A549 (cell line): ENCODE measurements around the gene RFX3. TPM values are rescaled to one million over a fixed set of nuclear protein-coding genes. Genes with fewer than 3 reads are reported as not detected.
"Not testable (repeated sequence)": the region's sequence is repeated elsewhere in the genome, so short reads cannot be mapped to it uniquely, and the experiment has no call there.

Source experiments
- ATAC-seq, 2 experiments: fragments of 200-7000 bp in 1 of 2; fragments of >200 bp in 1 of 2; cut with Nextera tagmentation in 1 of 2; cut with Tn5 transposase in 1 of 2; 3 replicates each; pipeline versions ENCODE4 v1.8.0 to v1.9.1; 2018 to 2020; ENCODE audit warnings: mild to moderate bottlenecking in 1 of 2, moderate library complexity in 1 of 2
- CTCF ChIA-PET: fragments of 300-600 bp; sonication (Branson Sonifier 250); formaldehyde crosslinking; extraction: SDS; loops from one replicate; lab custom pipeline; 2021; ENCODE audit warnings: antibody characterized with exemption, inconsistent platforms; lab: Yijun Ruan, JAX
- POLR2A ChIA-PET: fragments of 350-600 bp; formaldehyde crosslinking; extraction: SDS; loops from one replicate; lab custom pipeline; 2021; ENCODE audit warnings: antibody characterized with exemption, inconsistent platforms; lab: Yijun Ruan, JAX
- DNase-seq, 2 experiments: peaks; one replicate each; pipeline versions ENCODE4 v3.0.0 to v3.0.0-alpha.2; 2011 to 2016; ENCODE audit warnings: low read depth in 1 of 2, low spot score in 1 of 2
- FAIRE-seq: peaks from 2 replicates; lab custom pipeline; 2011; peaks lifted over from hg19 to GRCh38; lab: Jason Lieb, UNC
- H3K27ac ChIP-seq, 2 experiments: fragments of >200 bp; sonication (Bioruptor Twin); formaldehyde crosslinking; 3 replicates each; pipeline ENCODE4 v1.5.1; 2016 to 2017
- H3K4me1 ChIP-seq: fragments of >200 bp; sonication (Bioruptor Twin); formaldehyde crosslinking; 3 replicates; pipeline ENCODE4 v1.6.1; 2016
- H3K4me2 ChIP-seq: fragments of >200 bp; sonication (Bioruptor Twin); formaldehyde crosslinking; 3 replicates; pipeline ENCODE4 v1.6.1; 2016
- H3K4me3 ChIP-seq: fragments of >200 bp; sonication (Bioruptor Twin); formaldehyde crosslinking; 3 replicates; pipeline ENCODE4 v1.5.1; 2016
- H3K9me3 ChIP-seq: fragments of >200 bp; sonication (Bioruptor Twin); formaldehyde crosslinking; 3 replicates; pipeline ENCODE4 v1.6.1; 2016
- BHLHE40 ChIP-seq: IDR thresholded peaks from 2 replicates; pipeline ENCODE4 v1.6.1; 2012; ENCODE audit warnings: low read depth, low read length, inconsistent platforms
- CBX2 ChIP-seq: fragments of 200-600 bp; sonication (generic); IDR thresholded peaks from 2 replicates; pipeline ENCODE4 v1.6.1; 2016; ENCODE audit warnings: low read depth, mild to moderate bottlenecking, borderline replicate concordance
- CHD2 ChIP-seq: fragments of 150-350 bp; IDR thresholded peaks from 2 replicates; pipeline ENCODE4 v1.6.1; 2014; ENCODE audit warnings: low read length; ENCODE audit not compliant: partially characterized antibody
- GATA3 ChIP-seq: IDR thresholded peaks from 2 replicates; pipeline ENCODE4 v1.6.1; 2012; ENCODE audit warnings: borderline replicate concordance
- HDAC2 ChIP-seq: fragments of 200-600 bp; sonication (generic); IDR thresholded peaks from 2 replicates; pipeline ENCODE4 v1.6.1; 2016
- HOXA7 ChIP-seq: fragments of 250-450 bp; sonication (Bioruptor Pico); IDR thresholded peaks from 2 replicates; pipeline ENCODE4 v1.5.0; 2020; ENCODE audit warnings: mild to moderate bottlenecking, moderate library complexity
- HOXB5 ChIP-seq: fragments of 250-450 bp; sonication (Bioruptor Pico); IDR thresholded peaks from 2 replicates; pipeline ENCODE4 v1.5.0; 2020; ENCODE audit warnings: mild to moderate bottlenecking, moderate library complexity
- KDM1A ChIP-seq: fragments of 200-600 bp; sonication (generic); IDR thresholded peaks from 2 replicates; pipeline ENCODE4 v1.6.1; 2016; ENCODE audit warnings: low read depth, mild to moderate bottlenecking
- MAFK ChIP-seq: fragments of 450-650 bp; IDR thresholded peaks from 2 replicates; pipeline ENCODE4 v1.6.1; 2014; ENCODE audit not compliant: partially characterized antibody
- MAZ ChIP-seq: fragments of 150-350 bp; IDR thresholded peaks from 2 replicates; pipeline ENCODE4 v1.6.1; 2014; ENCODE audit warnings: antibody characterized with exemption, low read depth, low read length, borderline replicate concordance
- MYC ChIP-seq: IDR thresholded peaks from 2 replicates; pipeline ENCODE4 v1.6.1; 2012; ENCODE audit warnings: mild to moderate bottlenecking, inconsistent platforms, low read length, improper control_type of control experiment, borderline replicate concordance
- NFE2L2 ChIP-seq: fragments of 150-350 bp; conservative IDR thresholded peaks from 2 replicates; pipeline ENCODE4 v1.6.1; 2014; ENCODE audit warnings: low read length
- NPAS2 ChIP-seq: fragments of 250-450 bp; sonication (Bioruptor Pico); IDR thresholded peaks from 2 replicates; pipeline ENCODE4 v1.8.0; 2022; ENCODE audit warnings: mild to moderate bottlenecking, moderate library complexity, borderline replicate concordance
- POLR2A ChIP-seq: IDR thresholded peaks from 2 replicates; pipeline ENCODE4 v1.6.1; 2012; ENCODE audit warnings: mild to moderate bottlenecking, low read length
- POLR2AphosphoS2 ChIP-seq: conservative IDR thresholded peaks from 2 replicates; pipeline ENCODE4 v1.6.1; 2012; ENCODE audit warnings: low read length, improper control_type of control experiment, inconsistent platforms
- RFX5 ChIP-seq: fragments of 450-650 bp; IDR thresholded peaks from 2 replicates; pipeline ENCODE4 v1.7.1; 2014; ENCODE audit warnings: antibody characterized with exemption, mild to moderate bottlenecking, moderate library complexity
- ZSCAN20 ChIP-seq: fragments of 250-450 bp; sonication (Bioruptor Pico); IDR thresholded peaks from 2 replicates; pipeline ENCODE4 v1.8.0; 2022; ENCODE audit warnings: mild to moderate bottlenecking, moderate library complexity
- WGBS: methylation state at CpG from one replicate; pipeline ENCODE4 v1.1.6; 2017; ENCODE audit errors: missing lambda C conversion rate; 5-methylcytosine and 5-hydroxymethylcytosine counted together
- polyA plus RNA-seq, 4 experiments: library from polyadenylated mRNA; depleted of rRNA in 3 of 4; stranded (reverse); fragments of >200 nt; fragmentation: RNase III in 1 of 4; extraction: RNeasy Plus Mini Kit Qiagen cat#74134 plus additional on column Dnase treatment in 1 of 4; gene quantifications; 2 replicates in 3 of 4; 3 replicates in 1 of 4; pipeline ENCODE4 v1.2.3, GENCODE V29; 2011 to 2017
- TF ChIP-seq, protein P1 (sequence below): fragments of 150-350 bp; IDR thresholded peaks from 2 replicates; pipeline ENCODE4 v1.6.1; 2014; ENCODE audit warnings: low read depth, mild to moderate bottlenecking, low read length
- TF ChIP-seq, protein P2 (sequence below): fragments of 200-600 bp; sonication (generic); IDR thresholded peaks from 2 replicates; pipeline ENCODE4 v1.6.1; 2016; ENCODE audit warnings: antibody characterized with exemption, mild to moderate bottlenecking, moderate library complexity

RFX3 gene
- polyA plus RNA-seq, 2 of the 4 experiments (the other 2 are of a cell fraction), result 1.3 to 7.9 TPM

DNA sequence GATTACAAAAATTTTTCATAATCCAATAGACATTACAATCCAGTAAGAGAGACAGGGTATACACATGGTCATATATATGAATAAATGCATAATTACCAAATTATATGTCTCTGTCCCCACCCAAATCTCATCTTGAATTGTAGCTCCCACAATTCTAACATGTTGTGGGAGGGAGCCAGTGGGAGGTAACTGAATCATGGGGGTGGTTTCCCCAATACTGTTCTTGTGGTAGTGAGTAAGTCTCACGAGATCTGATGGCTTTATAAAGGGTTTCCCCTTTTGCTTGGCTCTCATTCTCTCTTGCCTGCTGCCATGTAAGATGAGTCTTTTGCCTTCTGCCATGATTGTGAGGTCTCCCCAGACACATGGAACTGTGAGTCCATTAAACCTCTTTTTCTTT is 221.4 kb downstream of the RFX3 start:
- POLR2A ChIA-PET, H3K4me1 ChIP-seq, H3K4me3 ChIP-seq, H3K27ac ChIP-seq, H3K4me2 ChIP-seq, DNase-seq, ATAC-seq, H3K9me3 ChIP-seq, FAIRE-seq, CTCF ChIA-PET: not testable (repeated sequence)
- 64% methylated on average over 1 of the region's 1 CpG for WGBS

DNA sequence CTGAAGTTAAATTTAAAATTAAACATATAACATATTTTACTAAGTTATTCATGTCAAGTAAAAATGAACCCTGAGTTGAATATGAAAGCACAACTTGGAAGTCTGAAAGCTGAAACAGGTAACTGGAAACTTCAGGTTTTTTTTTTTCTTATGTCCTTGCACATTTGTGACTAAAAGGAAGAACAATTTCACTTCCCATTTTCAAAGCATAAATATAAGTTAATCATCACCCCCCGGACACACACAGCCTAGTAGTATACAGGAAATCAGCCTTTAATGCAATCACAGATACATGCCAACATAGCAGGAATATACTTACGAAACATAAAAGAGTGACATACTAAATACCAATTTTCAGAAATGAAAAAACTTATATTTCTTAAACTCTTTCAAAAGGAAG is 225.9 kb downstream of the RFX3 start:
- DNase-seq (no peak), FAIRE-seq (peak; percentile 46), ATAC-seq (no peak)
- Histone ChIP-seq H3K4me2 (no peak overlapping the region), H3K4me3 (no peak overlapping the region), H3K9me3 (no peaks in the 10 kb centered on the region), H3K27ac (no peak overlapping the region), H3K4me1 (0 out of 3 replicates have a peak, but pooled peaks cover 5% of the 10 kb centered on the region)
- 68% methylated on average over 2 of the region's 2 CpGs for WGBS
- ChIA-PET POLR2A (no interaction called here), CTCF (no interaction called here)
- TF ChIP-seq, protein P1, sequence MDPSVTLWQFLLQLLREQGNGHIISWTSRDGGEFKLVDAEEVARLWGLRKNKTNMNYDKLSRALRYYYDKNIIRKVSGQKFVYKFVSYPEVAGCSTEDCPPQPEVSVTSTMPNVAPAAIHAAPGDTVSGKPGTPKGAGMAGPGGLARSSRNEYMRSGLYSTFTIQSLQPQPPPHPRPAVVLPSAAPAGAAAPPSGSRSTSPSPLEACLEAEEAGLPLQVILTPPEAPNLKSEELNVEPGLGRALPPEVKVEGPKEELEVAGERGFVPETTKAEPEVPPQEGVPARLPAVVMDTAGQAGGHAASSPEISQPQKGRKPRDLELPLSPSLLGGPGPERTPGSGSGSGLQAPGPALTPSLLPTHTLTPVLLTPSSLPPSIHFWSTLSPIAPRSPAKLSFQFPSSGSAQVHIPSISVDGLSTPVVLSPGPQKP, result no peak
- TF ChIP-seq, protein P2, sequence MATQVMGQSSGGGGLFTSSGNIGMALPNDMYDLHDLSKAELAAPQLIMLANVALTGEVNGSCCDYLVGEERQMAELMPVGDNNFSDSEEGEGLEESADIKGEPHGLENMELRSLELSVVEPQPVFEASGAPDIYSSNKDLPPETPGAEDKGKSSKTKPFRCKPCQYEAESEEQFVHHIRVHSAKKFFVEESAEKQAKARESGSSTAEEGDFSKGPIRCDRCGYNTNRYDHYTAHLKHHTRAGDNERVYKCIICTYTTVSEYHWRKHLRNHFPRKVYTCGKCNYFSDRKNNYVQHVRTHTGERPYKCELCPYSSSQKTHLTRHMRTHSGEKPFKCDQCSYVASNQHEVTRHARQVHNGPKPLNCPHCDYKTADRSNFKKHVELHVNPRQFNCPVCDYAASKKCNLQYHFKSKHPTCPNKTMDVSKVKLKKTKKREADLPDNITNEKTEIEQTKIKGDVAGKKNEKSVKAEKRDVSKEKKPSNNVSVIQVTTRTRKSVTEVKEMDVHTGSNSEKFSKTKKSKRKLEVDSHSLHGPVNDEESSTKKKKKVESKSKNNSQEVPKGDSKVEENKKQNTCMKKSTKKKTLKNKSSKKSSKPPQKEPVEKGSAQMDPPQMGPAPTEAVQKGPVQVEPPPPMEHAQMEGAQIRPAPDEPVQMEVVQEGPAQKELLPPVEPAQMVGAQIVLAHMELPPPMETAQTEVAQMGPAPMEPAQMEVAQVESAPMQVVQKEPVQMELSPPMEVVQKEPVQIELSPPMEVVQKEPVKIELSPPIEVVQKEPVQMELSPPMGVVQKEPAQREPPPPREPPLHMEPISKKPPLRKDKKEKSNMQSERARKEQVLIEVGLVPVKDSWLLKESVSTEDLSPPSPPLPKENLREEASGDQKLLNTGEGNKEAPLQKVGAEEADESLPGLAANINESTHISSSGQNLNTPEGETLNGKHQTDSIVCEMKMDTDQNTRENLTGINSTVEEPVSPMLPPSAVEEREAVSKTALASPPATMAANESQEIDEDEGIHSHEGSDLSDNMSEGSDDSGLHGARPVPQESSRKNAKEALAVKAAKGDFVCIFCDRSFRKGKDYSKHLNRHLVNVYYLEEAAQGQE, result no peak
- TF ChIP-seq CBX2 (no peak), HOXA7 (CRISPR knock-in tag) (no peak), MAFK (no peak), NPAS2 (CRISPR knock-in tag) (no peak), MAZ (no peak), HDAC2 (no peak), ZSCAN20 (CRISPR knock-in tag) (no peak), POLR2AphosphoS2 (no peak), NFE2L2 (no peak), MYC (no peak), CHD2 (no peak), RFX5 (no peak), BHLHE40 (no peak), POLR2A (no peak)

DNA sequence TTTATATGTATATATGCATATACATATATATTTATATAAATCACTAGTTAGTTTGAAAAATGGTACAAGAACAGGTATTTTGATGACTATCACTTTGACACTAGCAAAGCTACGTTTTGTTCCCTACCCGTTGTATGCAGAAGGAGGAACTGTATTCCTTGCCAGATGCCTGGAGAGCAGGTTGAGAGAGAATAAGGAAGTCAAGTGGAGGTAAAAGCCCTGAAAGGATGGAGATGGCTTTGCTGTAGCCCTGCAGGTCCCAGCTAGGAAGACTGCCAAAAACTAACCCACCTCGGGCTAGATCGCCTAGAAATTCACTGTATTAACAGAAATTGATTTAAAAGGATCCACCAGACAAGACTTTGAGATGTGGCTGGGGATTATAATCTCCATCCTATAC is 229.3 kb downstream of the RFX3 start:
- no peak for FAIRE-seq
- TF ChIP-seq HOXB5 (CRISPR knock-in tag), result no peak
- no peak for TF ChIP-seq GATA3
- TF ChIP-seq KDM1A, result no peak
- TF ChIP-seq, all 56 proteins: peak for 0
- no peak overlapping the region for H3K27ac ChIP-seq
- ATAC-seq (no peak), DNase-seq (no peak)
- WGBS, result 88% methylated on average over 4 of the region's 4 CpGs
- H3K4me2 ChIP-seq, result no peak overlapping the region
- H3K9me3 ChIP-seq, result no peaks in the 10 kb centered on the region
- no peak overlapping the region for H3K4me3 ChIP-seq
- ChIA-PET POLR2A (no interaction called here), CTCF (no interaction called here)
- H3K4me1 ChIP-seq, result 0 out of 3 replicates have a peak, but pooled peaks cover 5% of the 10 kb centered on the region
